ENCODE results near the gene PCDHA7.
"Not testable (repeated sequence)": the region's sequence is repeated elsewhere in the genome, so short reads cannot be mapped to it uniquely, and the experiment has no call there.

DNA sequence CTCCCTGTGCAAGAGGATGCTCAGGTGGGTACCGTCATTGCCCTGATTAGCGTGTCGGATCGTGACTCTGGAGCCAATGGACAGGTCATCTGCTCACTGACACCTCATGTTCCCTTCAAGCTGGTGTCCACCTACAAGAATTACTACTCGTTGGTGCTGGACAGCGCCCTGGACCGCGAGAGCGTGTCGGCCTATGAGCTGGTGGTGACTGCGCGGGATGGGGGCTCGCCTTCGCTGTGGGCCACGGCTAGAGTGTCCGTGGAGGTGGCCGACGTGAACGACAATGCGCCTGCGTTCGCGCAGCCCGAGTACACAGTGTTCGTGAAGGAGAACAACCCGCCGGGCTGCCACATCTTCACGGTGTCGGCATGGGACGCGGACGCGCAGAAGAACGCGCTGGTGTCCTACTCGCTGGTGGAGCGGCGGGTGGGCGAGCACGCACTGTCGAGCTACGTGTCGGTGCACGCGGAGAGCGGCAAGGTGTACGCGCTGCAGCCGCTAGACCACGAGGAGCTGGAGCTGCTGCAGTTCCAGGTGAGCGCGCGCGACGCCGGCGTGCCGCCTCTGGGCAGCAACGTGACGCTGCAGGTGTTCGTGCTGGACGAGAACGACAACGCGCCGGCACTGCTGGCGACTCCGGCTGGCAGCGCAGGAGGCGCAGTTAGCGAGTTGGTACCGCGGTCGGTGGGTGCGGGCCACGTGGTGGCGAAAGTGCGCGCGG lies 42.6 kb downstream of the PCDHA7 start:
- TF ChIP-seq, protein P1, sequence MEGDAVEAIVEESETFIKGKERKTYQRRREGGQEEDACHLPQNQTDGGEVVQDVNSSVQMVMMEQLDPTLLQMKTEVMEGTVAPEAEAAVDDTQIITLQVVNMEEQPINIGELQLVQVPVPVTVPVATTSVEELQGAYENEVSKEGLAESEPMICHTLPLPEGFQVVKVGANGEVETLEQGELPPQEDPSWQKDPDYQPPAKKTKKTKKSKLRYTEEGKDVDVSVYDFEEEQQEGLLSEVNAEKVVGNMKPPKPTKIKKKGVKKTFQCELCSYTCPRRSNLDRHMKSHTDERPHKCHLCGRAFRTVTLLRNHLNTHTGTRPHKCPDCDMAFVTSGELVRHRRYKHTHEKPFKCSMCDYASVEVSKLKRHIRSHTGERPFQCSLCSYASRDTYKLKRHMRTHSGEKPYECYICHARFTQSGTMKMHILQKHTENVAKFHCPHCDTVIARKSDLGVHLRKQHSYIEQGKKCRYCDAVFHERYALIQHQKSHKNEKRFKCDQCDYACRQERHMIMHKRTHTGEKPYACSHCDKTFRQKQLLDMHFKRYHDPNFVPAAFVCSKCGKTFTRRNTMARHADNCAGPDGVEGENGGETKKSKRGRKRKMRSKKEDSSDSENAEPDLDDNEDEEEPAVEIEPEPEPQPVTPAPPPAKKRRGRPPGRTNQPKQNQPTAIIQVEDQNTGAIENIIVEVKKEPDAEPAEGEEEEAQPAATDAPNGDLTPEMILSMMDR (IDR thresholded peaks at IDR 0.05) = not testable (repeated sequence)
- not testable (repeated sequence) for TF ChIP-seq POLR2A (IDR thresholded peaks at IDR 0.05)
